K562 (cell line): Measurements from ENCODE around the gene MARCKSL1. TPM values are rescaled to one million over a fixed set of nuclear protein-coding genes. Genes with fewer than 3 reads are reported as not detected.

Experiments used
- ATF3 ChIP-seq, 2 experiments: fragments of 450-650 bp in 1 of 2; sonication (generic) in 1 of 2; formaldehyde crosslinking in 1 of 2; IDR thresholded peaks in 1 of 2; conservative IDR thresholded peaks in 1 of 2; 2 replicates each; pipeline versions ENCODE4 v1.6.1 to v1.8.1; 2016 to 2023; ENCODE audit warnings: mild to moderate bottlenecking in 2 of 2, moderate library complexity in 2 of 2, inconsistent platforms in 1 of 2, missing genetic modification reagents in 1 of 2
- BACH1 ChIP-seq: fragments of 200-800 bp; sonication (Bioruptor generic); IDR thresholded peaks from 2 replicates; pipeline ENCODE4 v1.6.1; 2016; ENCODE audit warnings: missing genetic modification characterization, missing compliant biosample characterization
- HNRNPUL1 ChIP-seq: fragments of 200-400 bp; formaldehyde crosslinking; IDR thresholded peaks from 2 replicates; pipeline ENCODE4 v1.6.1; 2017; ENCODE audit warnings: low read length
- RBBP5 ChIP-seq: fragments of 200-600 bp; sonication (generic); IDR thresholded peaks from 2 replicates; pipeline ENCODE4 v1.6.1; 2012; ENCODE audit warnings: borderline replicate concordance, mild to moderate bottlenecking, low read length, control low read depth, inconsistent platforms; ENCODE audit not compliant: insufficient read depth, poor library complexity, severe bottlenecking
- SRSF1 ChIP-seq: fragments of 200-400 bp; formaldehyde crosslinking; IDR thresholded peaks from 2 replicates; pipeline ENCODE4 v1.6.1; 2017; ENCODE audit warnings: mild to moderate bottlenecking, low read depth, low read length, moderate library complexity
- TBL1XR1 ChIP-seq, 2 experiments: IDR thresholded peaks; 2 replicates each; pipeline ENCODE4 v1.6.1; 2012; ENCODE audit warnings: improper control_type of control experiment in 2 of 2, low read length in 2 of 2, mild to moderate bottlenecking in 1 of 2
- ZBTB1 ChIP-seq: sonication (generic); formaldehyde crosslinking; IDR thresholded peaks from 2 replicates; pipeline ENCODE4 v1.8.1; 2023; ENCODE audit warnings: missing genetic modification reagents, low read depth, mild to moderate bottlenecking, borderline replicate concordance
- ZNF263 ChIP-seq: sonication (generic); formaldehyde crosslinking; IDR thresholded peaks from 2 replicates; pipeline ENCODE4 v1.8.0; 2022; ENCODE audit warnings: mild to moderate bottlenecking, missing genetic modification reagents, borderline replicate concordance
- polyA plus RNA-seq, 8 experiments: library from polyadenylated mRNA; depleted of rRNA in 4 of 8; stranded (reverse) in 5 of 8; unstranded in 3 of 8; fragments of >200 nt; fragmentation: Nextera tagmentation in 2 of 8; fragmentation: Illumina TruSeq in 1 of 8; extraction: Ambion mirVana in 2 of 8; extraction: Trizol in 1 of 8; gene quantifications; 2 replicates each; pipeline versions ENCODE4 v1.2.1 to v1.2.3, GENCODE V29; 2011 to 2014; ENCODE audit warnings: inconsistent platforms in 1 of 8, missing spikeins in 1 of 8
- total RNA-seq, 7 experiments: library from RNA; depleted of rRNA in 6 of 7; stranded (reverse); fragments of >200 nt in 6 of 7; fragmentation: Illumina TruSeq in 2 of 7; extraction: Trizol in 2 of 7; gene quantifications; 2 replicates each; pipeline versions ENCODE4 v1.2.1 to v1.2.3, GENCODE V29; 2011 to 2021; ENCODE audit warnings: low replicate concordance in 1 of 7
- TF ChIP-seq, protein P1 (sequence below): fragments of 250-450 bp; sonication (Bioruptor Pico); IDR thresholded peaks from 2 replicates; pipeline ENCODE4 v1.9.0; 2021; ENCODE audit warnings: mild to moderate bottlenecking, inconsistent platforms
- TF ChIP-seq, protein P2 (sequence below), 2 experiments: fragments of 450-650 bp in 1 of 2; sonication (generic) in 1 of 2; formaldehyde crosslinking in 1 of 2; IDR thresholded peaks; 2 replicates each; pipeline versions ENCODE4 v1.7.1 to v1.9.0; 2016 to 2022; ENCODE audit warnings: inconsistent platforms in 1 of 2, mild to moderate bottlenecking in 1 of 2, missing genetic modification reagents in 1 of 2

MARCKSL1 gene
- total and polyA plus RNA-seq, 9 of the 15 experiments (the other 6 are each of a cell fraction or from before 2014, with no cell fraction given), result 14.7 to 325 (median 155) TPM

DNA sequence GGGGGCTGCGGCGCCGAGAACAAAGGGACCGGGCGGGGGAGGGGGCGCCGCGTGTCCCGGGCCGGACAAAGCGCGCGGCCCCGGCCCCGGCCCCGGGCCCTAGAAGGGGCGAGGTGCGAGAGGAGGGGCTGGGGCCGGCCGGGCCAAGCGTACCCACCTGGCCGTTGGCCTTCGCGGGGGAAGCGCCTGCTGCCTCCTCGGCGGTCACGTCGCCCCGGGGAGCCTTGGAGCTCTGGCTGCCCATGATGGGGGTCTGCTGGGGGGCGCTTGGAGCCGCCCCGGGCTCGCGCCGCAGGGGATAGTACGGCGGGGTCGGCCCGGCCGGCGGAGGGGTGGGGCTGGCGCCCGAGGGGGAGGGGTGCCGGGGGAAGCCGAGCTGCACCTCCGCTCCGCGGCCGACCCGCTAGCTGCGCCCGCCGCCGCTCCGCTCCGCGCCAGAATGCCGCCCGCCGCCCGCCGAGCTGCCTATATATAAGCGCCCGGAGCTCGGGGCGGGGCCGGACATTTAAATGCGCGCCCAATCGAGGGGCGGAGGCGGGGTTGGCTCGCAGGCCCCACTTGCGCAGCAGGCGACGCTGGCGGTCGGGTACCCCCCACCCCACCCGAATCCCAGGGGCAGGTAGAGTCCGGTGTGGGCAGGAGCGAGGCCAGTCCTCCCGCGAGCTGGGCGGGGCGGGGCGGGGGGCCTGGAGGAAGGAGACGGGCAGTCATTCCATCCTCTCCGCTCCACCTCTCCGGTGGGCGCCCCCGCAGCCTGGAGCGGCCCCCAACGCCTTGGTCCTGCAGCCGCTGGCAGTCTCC, at the start of gene MARCKSL1 (continued):
- TF ChIP-seq RBBP5 (peak; percentile 19), BACH1 (tag) (no peak), ZBTB1 (peak; percentile 26; the same call in 1 of the 2 replicates), ZNF263 (CRISPR knock-in tag) (peak; percentile 52), ATF3 (IDR thresholded peaks at IDR 0.05) (no peak), ATF3 (CRISPR knock-in tag; conservative IDR thresholded peaks at IDR 0.05) (no peak), SRSF1 (peak; percentile 82; the same call in 1 of the 2 replicates), TBL1XR1 (IDR thresholded peaks at IDR 0.05; ENCODE audit: low read length in 2 of 2) (0 out of 4 replicates have a peak, but pooled peaks of 1 of the 2 experiments have one; percentile 4), HNRNPUL1 (no peak)
- TF ChIP-seq, protein P1, sequence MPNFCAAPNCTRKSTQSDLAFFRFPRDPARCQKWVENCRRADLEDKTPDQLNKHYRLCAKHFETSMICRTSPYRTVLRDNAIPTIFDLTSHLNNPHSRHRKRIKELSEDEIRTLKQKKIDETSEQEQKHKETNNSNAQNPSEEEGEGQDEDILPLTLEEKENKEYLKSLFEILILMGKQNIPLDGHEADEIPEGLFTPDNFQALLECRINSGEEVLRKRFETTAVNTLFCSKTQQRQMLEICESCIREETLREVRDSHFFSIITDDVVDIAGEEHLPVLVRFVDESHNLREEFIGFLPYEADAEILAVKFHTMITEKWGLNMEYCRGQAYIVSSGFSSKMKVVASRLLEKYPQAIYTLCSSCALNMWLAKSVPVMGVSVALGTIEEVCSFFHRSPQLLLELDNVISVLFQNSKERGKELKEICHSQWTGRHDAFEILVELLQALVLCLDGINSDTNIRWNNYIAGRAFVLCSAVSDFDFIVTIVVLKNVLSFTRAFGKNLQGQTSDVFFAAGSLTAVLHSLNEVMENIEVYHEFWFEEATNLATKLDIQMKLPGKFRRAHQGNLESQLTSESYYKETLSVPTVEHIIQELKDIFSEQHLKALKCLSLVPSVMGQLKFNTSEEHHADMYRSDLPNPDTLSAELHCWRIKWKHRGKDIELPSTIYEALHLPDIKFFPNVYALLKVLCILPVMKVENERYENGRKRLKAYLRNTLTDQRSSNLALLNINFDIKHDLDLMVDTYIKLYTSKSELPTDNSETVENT (CRISPR knock-in tag), result no peak
- TF ChIP-seq, protein P2, sequence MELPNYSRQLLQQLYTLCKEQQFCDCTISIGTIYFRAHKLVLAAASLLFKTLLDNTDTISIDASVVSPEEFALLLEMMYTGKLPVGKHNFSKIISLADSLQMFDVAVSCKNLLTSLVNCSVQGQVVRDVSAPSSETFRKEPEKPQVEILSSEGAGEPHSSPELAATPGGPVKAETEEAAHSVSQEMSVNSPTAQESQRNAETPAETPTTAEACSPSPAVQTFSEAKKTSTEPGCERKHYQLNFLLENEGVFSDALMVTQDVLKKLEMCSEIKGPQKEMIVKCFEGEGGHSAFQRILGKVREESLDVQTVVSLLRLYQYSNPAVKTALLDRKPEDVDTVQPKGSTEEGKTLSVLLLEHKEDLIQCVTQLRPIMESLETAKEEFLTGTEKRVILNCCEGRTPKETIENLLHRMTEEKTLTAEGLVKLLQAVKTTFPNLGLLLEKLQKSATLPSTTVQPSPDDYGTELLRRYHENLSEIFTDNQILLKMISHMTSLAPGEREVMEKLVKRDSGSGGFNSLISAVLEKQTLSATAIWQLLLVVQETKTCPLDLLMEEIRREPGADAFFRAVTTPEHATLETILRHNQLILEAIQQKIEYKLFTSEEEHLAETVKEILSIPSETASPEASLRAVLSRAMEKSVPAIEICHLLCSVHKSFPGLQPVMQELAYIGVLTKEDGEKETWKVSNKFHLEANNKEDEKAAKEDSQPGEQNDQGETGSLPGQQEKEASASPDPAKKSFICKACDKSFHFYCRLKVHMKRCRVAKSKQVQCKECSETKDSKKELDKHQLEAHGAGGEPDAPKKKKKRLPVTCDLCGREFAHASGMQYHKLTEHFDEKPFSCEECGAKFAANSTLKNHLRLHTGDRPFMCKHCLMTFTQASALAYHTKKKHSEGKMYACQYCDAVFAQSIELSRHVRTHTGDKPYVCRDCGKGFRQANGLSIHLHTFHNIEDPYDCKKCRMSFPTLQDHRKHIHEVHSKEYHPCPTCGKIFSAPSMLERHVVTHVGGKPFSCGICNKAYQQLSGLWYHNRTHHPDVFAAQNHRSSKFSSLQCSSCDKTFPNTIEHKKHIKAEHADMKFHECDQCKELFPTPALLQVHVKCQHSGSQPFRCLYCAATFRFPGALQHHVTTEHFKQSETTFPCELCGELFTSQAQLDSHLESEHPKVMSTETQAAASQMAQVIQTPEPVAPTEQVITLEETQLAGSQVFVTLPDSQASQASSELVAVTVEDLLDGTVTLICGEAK (IDR thresholded peaks at IDR 0.05), result no peak
- TF ChIP-seq, protein P2 (CRISPR knock-in tag; IDR thresholded peaks at IDR 0.05), result no peak
